T-helper 1 cell treated with Interleukin-12 subunit alpha and Interleukin-12 subunit beta and Interleukin-4 antibody, amounts not matched to agents 30 μg/mL and 1 μg/mL, for 36 hours (primary cell): ENCODE results near the gene TOX2.

ENCODE experiments used
- H3K27ac Mint-ChIP-seq: one replicate; pipeline ENCODE4 v1.8.0; 2021; ENCODE audit warnings: mild to moderate bottlenecking, mixed read lengths
- H3K27me3 Mint-ChIP-seq: one replicate; pipeline ENCODE4 v1.8.0; 2021; ENCODE audit warnings: low read depth, mixed read lengths
- H3K36me3 Mint-ChIP-seq: one replicate; pipeline ENCODE4 v1.8.0; 2021; ENCODE audit warnings: low read depth, mixed read lengths
- H3K4me1 Mint-ChIP-seq: one replicate; pipeline ENCODE4 v1.8.0; 2021; ENCODE audit warnings: low read depth, mixed read lengths
- H3K4me3 Mint-ChIP-seq: one replicate; pipeline ENCODE4 v1.8.0; 2021; ENCODE audit warnings: mild to moderate bottlenecking, moderate library complexity, mixed read lengths
- H3K9me3 Mint-ChIP-seq: one replicate; pipeline ENCODE4 v1.8.0; 2021; ENCODE audit warnings: mixed read lengths

Gene TOX2

DNA sequence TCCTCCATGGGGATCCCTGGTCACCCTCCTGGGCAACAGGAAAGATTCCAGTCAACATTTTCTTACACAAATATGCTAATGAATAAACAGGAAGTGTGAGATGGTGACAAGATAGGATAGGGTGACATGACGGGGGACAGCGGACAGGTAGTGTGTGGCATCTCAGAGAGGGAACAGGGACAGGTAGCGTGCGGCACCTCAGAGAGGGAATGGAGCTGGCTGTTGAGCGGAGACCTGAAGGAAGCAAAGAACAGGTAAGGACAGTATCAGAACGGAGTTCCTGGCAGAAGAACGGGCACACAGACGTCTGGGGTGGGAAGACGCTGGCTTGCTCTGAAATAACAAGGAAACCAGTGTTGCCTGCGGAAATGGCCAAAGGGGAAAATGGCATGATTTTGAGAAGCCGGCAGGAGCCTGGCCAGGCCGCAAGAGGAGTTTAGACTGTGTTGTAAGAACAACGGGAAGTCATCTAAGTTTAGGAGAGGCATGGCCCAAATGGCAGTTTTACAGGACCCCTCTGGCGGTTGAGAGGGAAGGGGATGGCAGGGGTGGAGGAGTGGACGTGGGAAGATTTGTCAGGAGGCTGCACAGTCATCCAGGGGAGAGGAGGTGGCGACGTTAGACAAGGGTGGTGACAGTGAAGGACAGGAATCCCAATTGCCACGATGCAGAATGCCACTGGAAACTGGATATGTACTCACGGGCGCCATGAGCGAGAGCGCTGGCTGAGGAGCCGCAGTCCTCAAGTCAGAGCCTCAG is 160.7 kb downstream of the TOX2 start:
- Mint-ChIP-seq H3K27ac (no peak overlapping the region), H3K9me3 (no peaks in the 10 kb centered on the region), H3K4me1 (peaks cover 55% of the 10 kb centered on the region), H3K4me3 (no peak overlapping the region), H3K27me3 (no peaks in the 10 kb centered on the region), H3K36me3 (peaks cover 2% of the 10 kb centered on the region)

DNA sequence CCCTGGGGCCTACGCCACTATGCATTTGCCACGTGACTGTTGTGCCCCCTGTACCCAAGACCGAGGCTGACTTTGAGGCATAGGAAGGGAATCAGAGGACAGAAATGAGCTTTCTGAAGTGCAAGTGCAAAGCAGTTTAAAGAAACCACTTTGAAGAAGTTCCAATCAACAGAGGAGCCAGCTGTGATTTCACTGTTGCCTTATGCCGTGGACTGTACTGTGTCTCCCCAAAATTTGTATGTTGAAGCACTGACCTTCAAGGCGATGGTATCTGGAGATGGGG is 161.2 kb downstream of the TOX2 start:
- peaks cover 2% of the 10 kb centered on the region for H3K36me3 Mint-ChIP-seq
- peaks cover 58% of the 10 kb centered on the region for H3K4me1 Mint-ChIP-seq
- no peaks in the 10 kb centered on the region for H3K27me3 Mint-ChIP-seq
- H3K27ac Mint-ChIP-seq = no peak overlapping the region
- H3K4me3 Mint-ChIP-seq = no peak overlapping the region
- no peaks in the 10 kb centered on the region for H3K9me3 Mint-ChIP-seq

DNA sequence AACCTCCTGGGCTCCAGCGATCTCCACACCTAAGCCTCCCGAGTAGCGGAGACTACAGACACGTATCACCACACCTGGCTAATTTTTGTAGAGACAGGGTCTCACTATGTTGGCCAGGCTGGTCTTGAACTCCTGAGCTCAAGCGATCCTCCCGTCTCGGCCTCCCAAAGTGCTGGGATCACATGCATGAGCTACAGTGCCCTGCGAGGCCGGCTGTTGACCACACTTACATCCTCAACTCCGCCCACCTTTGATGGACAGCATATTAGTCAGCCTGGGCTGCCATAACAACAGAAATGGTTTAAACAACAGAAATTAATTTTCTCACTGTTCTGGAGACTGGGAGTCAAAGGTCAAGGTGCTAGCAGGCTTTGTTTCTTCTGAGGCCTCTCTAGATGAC is 164.6 kb downstream of the TOX2 start:
- no peaks in the 10 kb centered on the region for H3K36me3 Mint-ChIP-seq
- H3K9me3 Mint-ChIP-seq = no peaks in the 10 kb centered on the region
- H3K4me3 Mint-ChIP-seq = no peak overlapping the region
- no peaks in the 10 kb centered on the region for H3K27me3 Mint-ChIP-seq
- H3K4me1 Mint-ChIP-seq = peaks cover 32% of the 10 kb centered on the region
- H3K27ac Mint-ChIP-seq = no peak overlapping the region

DNA sequence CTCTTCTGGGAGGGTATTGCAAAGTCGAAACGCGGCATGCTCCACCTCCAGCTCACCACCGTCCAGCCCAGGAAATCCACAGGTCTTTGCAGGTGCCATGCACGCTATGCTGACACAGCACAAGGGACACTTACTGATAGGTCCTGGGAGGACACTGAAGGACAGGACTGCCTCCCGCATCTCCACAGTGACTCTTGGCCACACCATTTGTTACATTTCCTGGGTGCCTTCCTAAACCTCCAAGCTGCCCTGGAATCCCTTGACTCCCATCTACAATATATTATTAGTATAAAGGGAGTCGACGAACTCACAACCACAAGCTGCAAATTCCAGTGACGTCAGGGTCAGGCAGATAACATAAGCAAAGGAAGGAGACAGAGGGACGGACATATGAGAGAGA is 165.4 kb downstream of the TOX2 start:
- Mint-ChIP-seq H3K27me3 (no peaks in the 10 kb centered on the region), H3K27ac (no peak overlapping the region), H3K4me3 (no peak overlapping the region), H3K36me3 (no peaks in the 10 kb centered on the region), H3K4me1 (peaks cover 24% of the 10 kb centered on the region), H3K9me3 (no peaks in the 10 kb centered on the region)

DNA sequence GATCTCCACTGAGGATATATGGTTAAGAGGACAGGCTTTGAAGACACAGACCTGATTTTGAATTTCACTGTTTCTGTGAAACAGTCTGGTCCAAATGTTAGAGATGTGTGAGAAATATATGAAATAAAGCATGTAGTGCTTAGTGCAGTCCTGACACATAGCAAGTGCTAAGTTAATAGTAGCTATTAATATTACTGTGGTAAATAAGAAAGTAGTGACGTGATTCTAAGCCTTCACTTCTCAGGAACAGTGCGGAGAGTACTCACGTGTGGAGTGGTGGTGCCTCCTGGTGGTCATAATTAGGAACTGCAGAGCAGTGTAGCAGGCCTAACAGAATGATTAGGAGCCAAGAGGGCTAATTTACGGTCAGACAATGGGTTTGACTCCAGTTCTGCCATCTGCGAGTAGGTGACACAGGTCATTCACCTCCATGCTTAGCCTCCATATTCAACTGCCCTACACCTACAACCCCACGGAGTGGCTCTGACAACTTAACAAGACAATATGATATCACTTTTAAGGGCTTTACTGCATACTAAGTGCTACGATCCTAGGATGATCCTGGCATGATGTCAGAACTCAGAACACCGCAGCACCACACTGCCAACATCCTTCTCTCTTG is 166.1 kb downstream of the TOX2 start:
- peaks cover 19% of the 10 kb centered on the region for H3K4me1 Mint-ChIP-seq
- H3K27ac Mint-ChIP-seq = no peak overlapping the region
- no peak overlapping the region for H3K4me3 Mint-ChIP-seq
- H3K9me3 Mint-ChIP-seq = no peaks in the 10 kb centered on the region
- H3K27me3 Mint-ChIP-seq = no peaks in the 10 kb centered on the region
- no peaks in the 10 kb centered on the region for H3K36me3 Mint-ChIP-seq

DNA sequence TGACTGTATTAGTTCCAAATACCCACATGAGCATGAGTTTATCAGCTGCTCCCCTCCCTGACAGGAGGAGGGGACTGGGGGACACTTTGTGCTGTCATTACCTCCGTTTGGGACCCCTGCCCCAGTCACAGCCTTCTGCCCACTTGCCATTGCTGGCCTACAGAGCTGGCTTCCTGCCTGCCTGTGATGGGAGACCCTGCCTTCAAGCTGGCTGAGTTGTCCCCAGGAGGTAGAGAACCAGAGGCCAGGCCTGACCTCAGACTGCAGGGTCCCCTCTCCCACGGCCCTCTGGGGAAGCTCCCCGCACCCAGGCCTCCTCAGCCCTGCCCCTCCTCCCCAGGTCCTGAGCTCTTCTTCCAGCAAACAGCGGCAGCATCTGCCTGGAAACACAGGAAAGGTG is 166.8 kb downstream of the TOX2 start:
- Mint-ChIP-seq H3K27ac (no peak overlapping the region), H3K9me3 (no peaks in the 10 kb centered on the region), H3K27me3 (no peaks in the 10 kb centered on the region), H3K4me3 (no peak overlapping the region), H3K36me3 (no peaks in the 10 kb centered on the region), H3K4me1 (peaks cover 19% of the 10 kb centered on the region)

DNA sequence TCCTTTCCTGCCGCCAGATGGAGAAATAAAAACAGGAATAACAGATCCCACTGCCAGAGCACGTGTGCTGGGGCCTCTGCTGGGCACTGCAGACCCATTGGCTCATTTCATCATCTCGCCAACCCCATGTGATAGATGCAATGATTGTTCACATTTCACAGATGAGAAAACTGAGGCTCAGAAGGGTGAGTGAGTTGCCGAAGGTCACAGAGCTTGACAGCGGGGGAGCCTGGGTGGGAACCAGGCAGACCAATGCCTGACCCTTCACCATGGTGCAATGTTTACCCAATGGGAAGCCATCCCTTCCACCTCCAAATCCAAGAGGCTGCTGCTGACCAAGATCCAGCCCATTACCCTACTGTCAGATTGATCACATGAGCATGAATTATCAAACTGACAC is 167.2 kb downstream of the TOX2 start:
- Mint-ChIP-seq H3K9me3 (no peaks in the 10 kb centered on the region), H3K36me3 (no peaks in the 10 kb centered on the region), H3K27ac (no peak overlapping the region), H3K27me3 (peaks cover under 1% of the 10 kb centered on the region), H3K4me3 (no peak overlapping the region), H3K4me1 (peaks cover 19% of the 10 kb centered on the region)

DNA sequence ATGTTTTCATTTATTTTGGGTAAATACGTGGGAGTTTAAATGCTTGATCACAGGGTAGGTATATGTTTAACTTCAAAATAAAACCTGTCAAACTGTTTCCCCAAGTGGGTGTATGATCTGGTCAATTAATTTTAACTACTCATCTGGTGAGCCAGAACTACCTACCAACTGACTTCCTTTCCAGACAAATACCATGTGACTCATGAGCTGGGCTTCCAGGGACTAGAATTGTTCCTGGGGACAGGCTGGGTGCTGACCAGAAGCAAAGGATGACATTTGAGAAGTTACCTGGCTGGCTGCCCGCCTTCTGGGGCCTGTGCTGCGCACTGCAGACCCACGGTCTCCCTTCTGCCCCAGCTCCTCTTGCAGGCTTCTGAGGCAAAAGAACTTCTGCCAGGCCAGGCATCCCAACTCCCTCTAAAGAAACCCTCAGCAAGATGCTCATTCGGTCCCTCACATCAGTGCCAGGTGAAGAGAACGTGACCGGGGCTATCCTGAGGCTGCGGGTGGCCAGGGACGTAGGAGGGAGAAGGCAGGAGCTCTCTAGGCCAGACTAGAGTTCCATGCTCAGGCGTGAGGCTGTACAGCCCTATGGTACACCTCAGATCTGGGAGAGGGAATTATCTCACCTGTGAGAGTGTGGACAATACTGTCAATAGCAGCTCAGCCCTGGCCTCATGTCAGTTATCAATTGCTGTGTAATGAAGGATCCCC is 168.7 kb downstream of the TOX2 start:
- no peaks in the 10 kb centered on the region for H3K9me3 Mint-ChIP-seq
- no peak overlapping the region for H3K4me3 Mint-ChIP-seq
- H3K27me3 Mint-ChIP-seq = peaks cover 4% of the 10 kb centered on the region
- no peaks in the 10 kb centered on the region for H3K36me3 Mint-ChIP-seq
- no peak overlapping the region for H3K27ac Mint-ChIP-seq
- H3K4me1 Mint-ChIP-seq = peaks cover 15% of the 10 kb centered on the region

DNA sequence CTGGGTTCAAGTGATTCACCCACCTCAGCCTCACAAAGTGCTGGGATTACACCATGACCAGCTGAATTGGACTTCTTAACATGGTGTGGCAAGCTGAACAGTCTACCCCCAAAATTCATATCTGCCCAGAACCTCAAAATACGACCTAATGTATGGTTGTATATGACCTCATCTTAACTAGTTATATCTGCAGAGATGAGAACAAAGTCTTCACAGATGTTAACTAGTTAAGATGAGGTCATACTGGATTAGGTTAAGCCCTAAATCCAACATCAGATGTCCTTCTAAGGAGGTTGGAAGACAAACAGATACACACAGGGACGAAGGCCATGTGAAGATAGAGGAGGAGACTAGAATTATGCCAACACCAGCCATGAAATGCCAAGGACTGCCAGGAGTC is 169.8 kb downstream of the TOX2 start:
- Mint-ChIP-seq H3K9me3 (no peaks in the 10 kb centered on the region), H3K36me3 (no peaks in the 10 kb centered on the region), H3K4me3 (no peak overlapping the region), H3K27me3 (peaks cover 4% of the 10 kb centered on the region), H3K4me1 (peaks cover 12% of the 10 kb centered on the region), H3K27ac (no peak overlapping the region)

DNA sequence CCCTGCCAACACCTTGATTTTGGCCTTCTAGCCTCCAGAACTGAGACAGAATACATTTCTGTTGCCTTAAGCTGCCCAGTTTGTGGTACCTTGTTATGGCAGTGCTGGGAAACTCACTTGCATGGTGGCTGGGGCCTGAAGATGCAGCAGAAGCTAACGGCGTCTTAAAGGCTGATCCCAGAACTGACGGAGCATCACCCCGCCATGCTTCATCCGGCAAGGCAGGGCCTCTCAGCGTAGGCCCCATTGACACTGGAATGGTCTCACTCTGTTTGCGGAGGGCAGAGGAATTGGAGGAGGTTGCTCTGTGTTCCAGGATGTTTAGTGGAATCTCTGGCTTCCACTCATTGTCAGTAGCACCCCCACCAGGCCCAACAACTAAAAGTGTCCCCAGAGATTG is 170.2 kb downstream of the TOX2 start:
- H3K27ac Mint-ChIP-seq = no peak overlapping the region
- H3K4me3 Mint-ChIP-seq = no peak overlapping the region
- H3K27me3 Mint-ChIP-seq = peaks cover 4% of the 10 kb centered on the region
- peaks cover 9% of the 10 kb centered on the region for H3K4me1 Mint-ChIP-seq
- no peaks in the 10 kb centered on the region for H3K9me3 Mint-ChIP-seq
- no peaks in the 10 kb centered on the region for H3K36me3 Mint-ChIP-seq

DNA sequence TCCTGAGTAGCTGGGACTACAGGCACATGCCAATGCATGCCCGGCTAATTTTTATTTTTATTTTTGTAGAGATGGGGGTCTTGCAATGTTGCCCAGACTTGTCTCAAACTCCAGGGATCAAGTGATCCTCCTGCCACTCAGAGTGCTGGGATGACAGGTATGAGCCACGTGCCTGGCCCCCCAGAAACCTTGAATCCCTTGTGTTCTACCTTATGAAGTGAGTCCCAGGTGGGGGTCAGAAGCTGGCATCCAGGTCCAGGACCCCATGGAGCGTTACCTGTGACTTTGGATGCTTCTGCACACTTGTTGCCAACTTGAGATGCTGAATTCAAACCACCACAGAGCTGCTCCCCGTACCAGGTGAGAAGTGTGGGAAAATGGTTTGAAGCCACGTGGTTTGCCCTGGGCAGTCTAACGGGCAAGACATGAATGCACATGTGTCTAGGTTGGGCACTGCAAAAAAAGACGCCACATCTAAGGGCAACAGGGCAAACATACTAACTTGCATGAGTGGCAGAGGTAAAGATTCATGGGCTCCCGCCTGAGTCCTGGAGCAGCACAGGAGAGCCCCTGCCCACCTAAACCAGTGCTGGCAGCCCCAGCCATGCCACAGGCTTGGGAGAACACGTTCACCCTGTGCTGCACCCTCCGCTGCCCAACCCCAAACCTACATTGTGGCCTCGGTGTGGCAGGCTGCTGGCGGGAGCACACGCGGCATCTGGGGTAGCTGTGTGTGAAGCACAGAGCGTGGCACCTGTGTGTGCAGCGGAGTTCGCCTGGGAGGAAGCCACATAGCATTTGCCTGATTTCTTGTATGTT is 171.2 kb downstream of the TOX2 start:
- Mint-ChIP-seq H3K27ac (no peak overlapping the region), H3K36me3 (no peaks in the 10 kb centered on the region), H3K9me3 (no peaks in the 10 kb centered on the region), H3K4me3 (no peak overlapping the region), H3K4me1 (peaks cover 1% of the 10 kb centered on the region), H3K27me3 (peaks cover 4% of the 10 kb centered on the region)

DNA sequence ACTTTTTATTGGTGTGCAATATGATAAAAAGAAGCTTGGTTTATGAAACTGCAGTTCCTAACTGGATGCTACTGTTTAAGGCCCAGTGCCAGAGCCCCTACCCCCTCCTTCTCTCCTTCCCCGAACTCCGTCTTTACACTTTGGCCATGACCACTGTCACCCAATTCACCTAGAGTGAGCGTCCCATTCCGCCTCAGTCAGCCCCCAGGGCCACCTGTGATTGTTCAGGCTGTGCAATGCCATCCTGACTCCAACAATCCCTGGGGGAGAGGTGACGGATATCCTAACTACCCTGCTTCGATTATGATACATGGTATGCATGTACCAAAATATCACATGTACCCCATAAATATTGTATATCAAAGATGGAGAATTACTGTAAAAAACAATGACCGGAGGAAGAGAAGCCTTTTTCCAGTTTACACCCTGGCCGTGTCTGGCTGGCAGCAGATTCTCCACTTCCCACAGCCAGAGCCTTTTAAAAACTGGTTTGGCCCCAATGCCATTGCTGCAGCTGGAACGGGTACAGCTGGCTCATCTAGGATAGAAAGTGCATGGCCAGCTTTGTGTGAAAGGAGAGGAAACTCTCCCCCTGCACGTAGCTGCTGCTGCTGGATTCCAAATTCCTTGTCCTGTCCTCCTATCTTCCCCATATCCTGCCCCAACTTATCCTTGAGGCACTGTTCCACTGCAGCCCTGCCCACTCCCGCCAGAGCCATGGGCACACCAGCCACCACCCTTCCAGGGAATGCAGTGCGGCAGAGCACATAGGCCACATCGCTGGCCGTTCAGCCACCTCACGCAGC is 172.6 kb downstream of the TOX2 start:
- Mint-ChIP-seq H3K36me3 (no peaks in the 10 kb centered on the region), H3K27ac (no peak overlapping the region), H3K4me1 (peaks cover 2% of the 10 kb centered on the region), H3K4me3 (no peak overlapping the region), H3K9me3 (no peaks in the 10 kb centered on the region), H3K27me3 (peaks cover 4% of the 10 kb centered on the region)

DNA sequence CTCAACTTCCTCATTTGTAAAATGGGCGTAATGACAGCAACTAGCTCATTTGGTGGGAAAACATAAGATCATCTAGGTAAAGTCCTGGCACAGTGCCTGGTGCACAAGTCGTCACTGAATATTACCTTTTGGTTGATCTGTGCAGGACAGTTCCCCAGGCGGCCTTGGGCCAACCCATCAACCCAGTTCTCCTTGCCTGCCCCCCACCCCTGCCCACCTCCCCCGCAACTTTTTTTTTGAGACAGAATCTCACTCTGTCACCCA is 173.1 kb downstream of the TOX2 start:
- H3K27ac Mint-ChIP-seq = no peak overlapping the region
- H3K27me3 Mint-ChIP-seq = peaks cover 5% of the 10 kb centered on the region
- H3K4me3 Mint-ChIP-seq = no peak overlapping the region
- no peaks in the 10 kb centered on the region for H3K9me3 Mint-ChIP-seq
- H3K4me1 Mint-ChIP-seq = peaks cover 2% of the 10 kb centered on the region
- no peaks in the 10 kb centered on the region for H3K36me3 Mint-ChIP-seq

DNA sequence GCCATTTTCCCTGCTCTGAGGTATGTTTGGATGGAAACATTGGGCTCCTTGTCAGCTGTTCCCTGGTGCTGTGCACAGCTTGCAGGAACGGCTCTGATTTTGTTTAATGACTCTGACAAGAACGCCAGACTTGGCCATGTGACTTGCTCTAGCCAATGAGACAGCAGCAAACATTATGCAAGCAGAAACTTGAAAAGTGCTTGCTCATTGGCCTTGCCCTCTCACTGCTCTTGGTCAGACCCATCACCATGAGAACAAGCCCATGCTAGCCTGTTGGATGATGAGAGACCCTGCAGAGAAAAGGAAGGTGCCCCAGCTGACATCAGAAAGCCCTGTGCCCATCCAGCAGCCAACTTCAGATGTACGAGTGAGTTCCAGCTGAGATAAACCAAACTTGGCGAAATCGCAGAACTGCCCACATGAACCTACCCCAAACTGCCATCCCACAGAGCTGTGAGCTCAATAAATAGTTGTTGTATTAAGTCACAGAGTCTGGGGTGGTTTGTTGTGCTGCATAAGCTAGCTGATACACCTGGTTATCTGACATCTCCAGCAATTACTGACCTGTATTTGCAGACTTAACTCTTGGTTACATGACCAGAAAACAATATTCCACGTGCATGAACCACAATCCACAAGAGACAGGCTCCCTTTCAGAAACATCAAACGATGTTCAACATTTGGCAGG is 175.5 kb downstream of the TOX2 start:
- H3K4me3 Mint-ChIP-seq = no peak overlapping the region
- no peaks in the 10 kb centered on the region for H3K36me3 Mint-ChIP-seq
- H3K27me3 Mint-ChIP-seq = peaks cover 17% of the 10 kb centered on the region
- H3K27ac Mint-ChIP-seq = no peak overlapping the region
- peaks cover 4% of the 10 kb centered on the region for H3K4me1 Mint-ChIP-seq
- no peaks in the 10 kb centered on the region for H3K9me3 Mint-ChIP-seq
